GM15510 (cell line): ENCODE data around the gene ALS2CL.

Experiments used
- POLR2A ChIP-seq: IDR thresholded peaks from 3 replicates; pipeline ENCODE4 v1.6.1; 2011; ENCODE audit warnings: borderline replicate concordance; ENCODE audit not compliant: insufficient read length; ENCODE audit errors: extremely low read depth

The ALS2CL gene

DNA sequence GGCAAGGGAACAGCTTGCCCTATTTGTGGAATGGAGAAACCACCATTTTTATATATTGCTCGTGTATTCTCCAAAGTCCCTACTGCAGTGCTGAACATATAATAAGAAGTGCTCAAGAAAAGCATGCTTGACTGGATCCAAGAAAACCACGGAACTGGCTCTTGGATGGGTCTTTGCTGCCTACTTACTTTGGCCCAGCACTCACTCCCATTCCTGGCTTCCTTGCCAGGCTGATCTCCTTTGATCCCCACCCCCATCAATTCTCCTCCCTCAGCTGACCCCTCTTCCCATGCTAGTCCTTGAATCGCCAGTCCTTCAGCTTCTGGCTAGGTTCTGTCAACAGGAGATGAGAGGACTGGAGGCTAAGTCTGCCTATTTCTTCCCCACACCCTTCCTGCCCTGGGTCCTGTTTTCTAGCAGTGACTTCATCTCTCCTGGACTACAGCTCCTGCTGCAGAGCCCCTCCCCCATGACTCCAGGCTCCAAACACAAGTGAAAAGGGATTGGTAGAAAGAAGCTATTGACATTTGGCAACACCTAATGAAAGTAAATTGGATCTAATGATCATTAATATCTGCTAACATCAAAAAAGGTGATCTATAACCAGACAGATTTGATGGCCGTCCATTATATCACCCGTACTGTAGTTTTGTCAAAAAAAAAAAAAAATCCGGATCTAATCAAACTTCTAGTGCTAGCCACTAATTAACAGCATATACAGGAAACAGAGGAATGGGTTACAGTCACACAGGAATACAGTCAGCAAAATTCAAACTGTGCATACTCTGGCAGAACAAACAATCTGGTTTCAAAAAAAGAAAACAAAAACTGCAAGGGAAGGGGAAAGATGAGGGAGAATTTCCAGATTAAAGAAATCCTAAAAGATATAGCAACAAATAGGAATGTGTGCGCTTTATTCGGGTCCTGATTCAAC lies 73.4 kb downstream of the ALS2CL start:
- TF ChIP-seq POLR2A = no peak
